A673 (cell line): ENCODE measurements around the gene FERMT3.

Source experiments
- CTCF ChIP-seq: fragments of 300-800, 200-600 bp; sonication (generic); conservative IDR thresholded peaks from 2 replicates; pipeline ENCODE4 v1.5.1; 2017; ENCODE audit warnings: low read depth, mild to moderate bottlenecking, antibody characterized with exemption, low read length, moderate library complexity, mixed read lengths
- EZH2 ChIP-seq: fragments of 200-600 bp; sonication (generic); IDR thresholded peaks from 2 replicates; pipeline ENCODE4 v1.6.1; 2017; ENCODE audit warnings: borderline replicate concordance, low read depth, mild to moderate bottlenecking, mixed read lengths, antibody characterized with exemption, low read length; ENCODE audit not compliant: poor library complexity, severe bottlenecking

- TF ChIP-seq EZH2 = no peak
- no peak for TF ChIP-seq CTCF
Observed at GRCh38 chr11:64255135-64256128, 48.9 kb downstream of the FERMT3 start.
